ENCODE measurements around the gene C1orf167.

Gene C1orf167

GRCh38 chr1:11735854-11736745 is 25.9 kb upstream of the C1orf167 start, which contains the start of gene AGTRAP:
Gene AGTRAP, plus strand, starts transcription at chr1:11736136. Its CDS starts 73 bp downstream, at chr1:11736209.
- TF ChIP-seq, protein P1, sequence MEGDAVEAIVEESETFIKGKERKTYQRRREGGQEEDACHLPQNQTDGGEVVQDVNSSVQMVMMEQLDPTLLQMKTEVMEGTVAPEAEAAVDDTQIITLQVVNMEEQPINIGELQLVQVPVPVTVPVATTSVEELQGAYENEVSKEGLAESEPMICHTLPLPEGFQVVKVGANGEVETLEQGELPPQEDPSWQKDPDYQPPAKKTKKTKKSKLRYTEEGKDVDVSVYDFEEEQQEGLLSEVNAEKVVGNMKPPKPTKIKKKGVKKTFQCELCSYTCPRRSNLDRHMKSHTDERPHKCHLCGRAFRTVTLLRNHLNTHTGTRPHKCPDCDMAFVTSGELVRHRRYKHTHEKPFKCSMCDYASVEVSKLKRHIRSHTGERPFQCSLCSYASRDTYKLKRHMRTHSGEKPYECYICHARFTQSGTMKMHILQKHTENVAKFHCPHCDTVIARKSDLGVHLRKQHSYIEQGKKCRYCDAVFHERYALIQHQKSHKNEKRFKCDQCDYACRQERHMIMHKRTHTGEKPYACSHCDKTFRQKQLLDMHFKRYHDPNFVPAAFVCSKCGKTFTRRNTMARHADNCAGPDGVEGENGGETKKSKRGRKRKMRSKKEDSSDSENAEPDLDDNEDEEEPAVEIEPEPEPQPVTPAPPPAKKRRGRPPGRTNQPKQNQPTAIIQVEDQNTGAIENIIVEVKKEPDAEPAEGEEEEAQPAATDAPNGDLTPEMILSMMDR (IDR thresholded peaks at IDR 0.05; ENCODE audit: control extremely low read depth, extremely low read depth, low read depth, missing control alignments) = no peak
- DNase-seq (ENCODE audit: extremely low spot score) = peak; percentile 94
- ChIA-PET POLR2A (interaction anchor here (1.0 kb wide), 2 partner anchors 11 to 172 kb away, joined by 3 to 4 read pairs; no protein-coding TSS in a partner anchor), CTCF (interaction anchor here (1.4 to 4.3 kb wide), 8 partner anchors 13 to 698 kb away, joined by 4 to 17 read pairs (median 8); partner anchors contain the start of gene FBXO6)

DNA sequence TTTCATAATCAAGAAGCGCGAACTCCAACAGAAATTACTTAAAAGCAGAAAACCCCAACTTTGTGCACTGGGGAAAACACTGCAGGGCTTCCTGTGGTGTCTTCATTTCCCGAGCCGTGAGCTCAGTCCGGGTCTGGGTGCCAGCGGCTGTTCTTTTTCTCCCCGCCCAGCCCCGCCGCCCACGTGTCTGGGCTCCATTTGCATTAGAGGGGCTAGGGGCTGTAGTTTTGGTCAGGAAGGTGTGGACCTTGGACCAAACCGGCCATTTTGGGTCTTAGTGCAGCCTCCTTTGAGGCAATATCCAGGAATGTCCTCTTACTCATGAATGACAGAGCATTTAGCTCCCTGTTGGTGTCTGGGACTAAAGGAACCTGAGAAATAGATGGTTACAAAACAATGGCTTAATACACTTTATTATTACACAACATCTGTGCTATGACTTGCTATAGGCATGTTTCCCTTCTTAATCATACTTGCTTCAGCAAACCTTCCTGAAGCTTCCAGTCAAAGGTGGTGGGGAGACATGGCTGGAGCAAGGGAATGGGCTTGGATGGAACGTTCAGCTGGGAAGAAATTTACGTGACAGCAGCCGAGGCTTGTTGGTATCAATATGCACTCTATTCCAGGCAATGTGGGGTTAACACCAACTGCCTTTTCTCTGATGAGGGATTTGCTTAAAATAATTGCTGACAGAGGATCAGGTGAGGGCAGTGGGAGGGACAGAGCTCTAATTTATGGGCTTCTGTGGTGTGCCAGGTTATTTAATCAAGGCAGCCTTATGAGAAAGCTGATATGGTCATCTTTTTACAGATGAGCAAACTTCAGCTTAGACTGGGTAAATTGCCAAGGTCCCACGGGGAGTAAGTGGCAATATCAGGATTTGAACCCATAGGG is 25.0 kb upstream of the C1orf167 start:
- ChIA-PET CTCF (interaction anchor here (1.0 to 4.3 kb wide), 9 partner anchors 12 to 699 kb away, joined by 3 to 17 read pairs (median 6); partner anchors contain the start of gene FBXO6), POLR2A (no interaction called here)
- TF ChIP-seq, protein P1 (IDR thresholded peaks at IDR 0.05; ENCODE audit: control extremely low read depth, extremely low read depth, low read depth, missing control alignments) = no peak
- peak; percentile 58 for DNase-seq (ENCODE audit: extremely low spot score)

DNA sequence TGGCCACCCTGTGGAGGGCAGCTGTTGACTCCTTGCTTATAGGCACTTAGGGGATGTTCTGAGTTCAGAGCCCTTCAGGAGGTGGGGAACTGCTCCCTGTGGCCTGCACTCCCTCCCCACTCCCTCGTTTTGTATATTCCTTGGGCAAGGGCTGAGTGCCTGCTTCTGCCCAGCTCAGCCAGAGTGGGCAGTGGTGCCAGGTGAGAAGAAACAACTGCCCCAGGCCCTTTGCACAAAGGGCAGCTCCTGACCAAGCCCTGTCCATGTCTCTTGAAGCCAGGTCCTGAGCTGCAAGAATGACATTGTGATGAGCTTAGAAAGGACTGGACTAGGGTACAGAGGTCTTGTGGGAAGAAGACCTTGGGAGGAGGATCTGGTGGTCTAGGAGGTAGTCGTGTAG is 23.9 kb upstream of the C1orf167 start:
- POLR2A ChIA-PET = no interaction called here
- TF ChIP-seq, protein P1 (IDR thresholded peaks at IDR 0.05; ENCODE audit: control extremely low read depth, extremely low read depth, low read depth, missing control alignments) = no peak
- CTCF ChIA-PET = interaction anchor here (1.5 to 4.3 kb wide), 4 partner anchors 12 to 92 kb away, joined by 4 to 17 read pairs (median 6); no protein-coding TSS in a partner anchor
- DNase-seq (ENCODE audit: extremely low spot score) = no peak

DNA sequence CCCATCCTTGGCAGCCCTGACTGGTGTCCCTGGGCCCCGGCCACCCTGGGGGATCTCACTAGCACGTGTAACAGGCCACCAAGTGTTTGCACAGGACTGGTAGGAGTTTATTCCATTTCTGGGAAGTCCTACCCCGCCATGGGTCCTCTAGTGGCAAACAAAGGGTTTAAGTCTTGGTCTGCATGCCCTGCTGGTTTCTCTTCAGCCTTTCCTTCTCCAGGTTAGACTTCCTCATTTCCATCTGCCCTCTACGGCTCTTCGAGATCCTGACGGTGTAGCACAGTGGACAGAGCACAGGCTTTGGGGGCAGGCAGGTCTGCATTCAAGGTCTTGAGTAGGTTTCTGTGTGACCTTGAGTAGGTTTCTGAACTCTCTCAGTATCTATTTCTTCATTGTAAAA is 23.2 kb upstream of the C1orf167 start:
- DNase-seq (ENCODE audit: extremely low spot score) = no peak
- POLR2A ChIA-PET = no interaction called here
- TF ChIP-seq, protein P1 (IDR thresholded peaks at IDR 0.05; ENCODE audit: control extremely low read depth, extremely low read depth, low read depth, missing control alignments) = no peak
- CTCF ChIA-PET = interaction anchor here (1.2 to 2.3 kb wide), 3 partner anchors 11 to 76 kb away, joined by 3 to 6 read pairs (median 4); no protein-coding TSS in a partner anchor

DNA sequence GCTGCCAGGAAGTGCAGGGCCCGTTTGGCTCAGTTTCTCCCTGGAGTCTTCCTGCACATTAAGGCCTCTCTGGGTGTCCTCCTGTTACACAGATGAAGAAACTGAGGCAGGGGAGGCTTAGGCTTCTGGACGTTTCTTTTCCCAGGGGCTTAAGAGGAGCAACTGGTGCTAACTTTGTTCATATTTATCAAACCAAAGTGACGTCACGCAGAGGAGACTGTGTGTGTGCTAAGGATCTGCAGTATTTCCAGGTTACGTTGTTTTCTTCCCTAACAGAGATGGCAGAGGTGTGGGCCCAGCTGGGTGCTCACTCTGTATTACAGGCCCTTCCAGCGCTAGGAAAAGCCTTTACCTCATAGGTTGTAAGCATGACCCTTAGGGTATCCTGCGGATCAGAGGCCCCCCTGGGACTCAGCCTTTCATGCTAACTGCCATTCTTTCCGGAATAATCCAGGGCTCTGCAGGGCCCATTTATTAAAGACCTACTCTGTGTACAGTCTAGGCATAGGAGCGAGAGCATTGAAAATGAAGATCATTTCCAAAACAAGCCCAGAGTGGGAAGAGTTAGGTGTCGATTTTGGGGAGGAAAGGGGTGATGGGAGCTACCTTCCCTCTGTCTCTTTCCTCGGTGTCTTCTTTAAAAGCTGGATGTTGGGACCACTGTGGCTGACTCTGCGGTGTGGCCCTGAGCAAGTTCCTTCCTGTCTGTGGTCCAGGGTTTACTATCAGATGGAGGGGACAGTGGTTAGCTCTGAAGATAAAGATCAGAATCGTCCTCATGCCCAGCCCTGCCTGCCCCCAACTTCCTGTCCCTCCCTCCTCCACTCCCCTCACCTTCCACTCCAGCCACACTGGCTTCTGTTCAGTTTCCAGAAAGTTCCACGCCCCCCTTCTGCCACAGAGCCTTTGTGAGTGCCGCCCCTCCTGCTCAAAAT is 21.5 kb upstream of the C1orf167 start:
- TF ChIP-seq, protein P1 (IDR thresholded peaks at IDR 0.05; ENCODE audit: control extremely low read depth, extremely low read depth, low read depth, missing control alignments) = no peak

More for the DNA sequence above, 21.5 kb upstream of the C1orf167 start:
- CTCF ChIA-PET = interaction anchor here (0.9 to 2.2 kb wide), 2 partner anchors 20 to 703 kb away, joined by 4 to 9 read pairs; no protein-coding TSS in a partner anchor
- DNase-seq (ENCODE audit: extremely low spot score) = no peak
- POLR2A ChIA-PET = interaction anchor here (0.7 kb wide), 1 partner anchor 710 kb away, joined by 3 read pairs; no protein-coding TSS in a partner anchor

Data from GM10248 (cell line).